HG03175 (cell line): Measurements from ENCODE around the gene ZCCHC14.
A peak's percentile ranks its signal among the peaks of the same experiment; 100 is the strongest.
"Not testable (repeated sequence)": the region's sequence is repeated elsewhere in the genome, so short reads cannot be mapped to it uniquely, and the experiment has no call there.

Source experiments
- ATAC-seq: cut with Tn5 transposase; IDR thresholded peaks from one replicate; pipeline ENCODE4 v1.9.1; 2021; ENCODE audit warnings: mild to moderate bottlenecking, moderate library complexity; ENCODE audit not compliant: unreplicated experiment

The ZCCHC14 gene

GRCh38 chr16:87388818-87389134, 104.0 kb downstream of the ZCCHC14 start:
- ATAC-seq, result no peak

GRCh38 chr16:87387942-87388817, 104.6 kb downstream of the ZCCHC14 start:
- peak; percentile 60 for ATAC-seq

GRCh38 chr16:87384875-87385167, 108.0 kb downstream of the ZCCHC14 start:
- ATAC-seq, result not testable (repeated sequence)

- no peak for ATAC-seq
Observed at GRCh38 chr16:87384162-87384874, 108.5 kb downstream of the ZCCHC14 start.

DNA sequence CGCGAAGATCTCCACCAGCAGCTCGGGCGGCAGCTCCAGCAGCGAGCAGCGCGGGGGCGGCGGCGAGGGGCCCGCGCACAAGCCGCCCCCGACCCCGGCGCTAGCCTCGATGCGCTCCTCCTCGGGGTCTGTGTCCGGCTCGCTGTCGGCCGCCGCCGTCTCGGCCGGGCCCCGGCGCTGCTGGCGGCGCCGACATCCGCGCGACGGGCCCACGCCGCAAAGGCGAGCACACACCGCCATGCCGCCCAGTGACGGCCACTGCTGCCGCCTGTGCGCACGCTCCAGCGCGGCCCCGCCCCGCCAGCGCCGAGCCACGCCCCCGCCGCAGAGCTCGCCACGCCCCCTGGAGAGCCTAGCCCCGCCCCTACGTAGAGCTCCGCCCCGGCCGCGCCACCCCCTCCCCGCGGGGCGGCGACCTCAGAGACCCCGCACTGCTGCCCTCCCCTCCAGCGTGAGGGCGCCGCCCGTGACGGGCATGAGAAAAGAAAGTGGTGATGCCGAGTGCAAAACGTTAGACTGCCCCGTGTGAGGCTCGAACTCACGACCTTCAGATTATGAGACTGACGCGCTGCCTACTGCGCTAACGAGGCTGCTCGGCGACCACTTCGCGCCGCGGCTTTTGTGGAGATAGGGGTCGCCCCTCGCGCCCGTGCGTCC, 109.2 kb downstream of the ZCCHC14 start, which contains the start of gene FBXO31:
Gene FBXO31 (minus strand): TSS at position 272 of the 657 bp plus-strand sequence. CDS start 32 bp downstream, at position 240.
- peak; percentile 50 for ATAC-seq

DNA sequence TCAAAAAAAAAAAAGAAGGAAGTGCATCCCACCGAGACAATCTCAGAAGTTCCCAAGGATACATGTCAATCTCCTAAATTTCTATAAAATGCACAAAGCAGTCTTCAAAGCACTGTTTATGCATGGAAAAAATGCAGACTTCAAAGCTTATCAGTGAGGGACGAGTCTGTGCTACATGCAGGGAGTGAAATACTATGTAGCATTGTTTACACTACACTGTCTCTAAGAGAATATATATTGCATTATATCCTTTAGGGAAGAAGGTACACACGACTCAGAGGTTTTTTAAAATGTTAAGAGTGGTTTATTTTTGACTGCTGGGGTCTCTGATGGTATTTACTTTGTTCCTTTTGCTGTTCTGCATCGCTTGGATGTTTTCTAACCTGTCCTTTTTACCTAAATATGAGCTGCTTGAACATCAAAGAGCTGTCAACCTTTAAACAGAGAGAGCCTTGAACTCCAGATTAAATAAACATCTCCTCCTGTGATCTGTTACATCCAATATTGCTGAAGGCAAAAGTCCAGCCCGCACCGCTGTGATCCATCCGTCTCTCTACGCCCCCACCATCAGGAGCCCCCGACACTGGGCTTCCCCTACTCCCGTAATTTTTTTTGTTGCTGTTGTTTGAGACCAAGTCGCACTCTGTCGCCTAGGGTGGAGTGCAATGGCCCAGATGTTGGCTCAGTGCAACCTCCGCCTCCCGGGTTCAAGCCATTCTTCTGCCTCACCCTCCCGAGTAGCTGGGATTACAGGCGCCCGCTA, 110.6 kb downstream of the ZCCHC14 start:
- no peak for ATAC-seq

DNA sequence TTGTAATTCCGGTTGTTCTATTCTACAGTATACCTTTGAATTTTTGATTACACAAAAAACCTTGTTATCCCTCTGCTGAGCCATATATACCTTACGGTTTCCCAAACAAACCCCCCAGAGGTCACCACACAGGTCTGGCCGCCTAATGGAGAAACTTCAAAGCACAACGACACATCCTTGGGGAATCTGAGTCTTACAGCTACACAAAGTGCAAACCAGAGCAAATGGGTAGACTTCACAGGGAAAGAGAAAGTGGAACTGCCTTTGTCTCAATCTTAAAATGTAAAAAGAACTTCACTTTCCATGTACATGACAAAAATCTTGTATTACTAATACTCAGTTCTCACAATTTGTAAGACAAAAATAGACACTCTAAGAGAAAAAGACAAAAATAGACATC, 111.9 kb downstream of the ZCCHC14 start:
- no peak for ATAC-seq

- ATAC-seq, result no peak
Observed at GRCh38 chr16:87380403-87380802, 112.4 kb downstream of the ZCCHC14 start.

DNA sequence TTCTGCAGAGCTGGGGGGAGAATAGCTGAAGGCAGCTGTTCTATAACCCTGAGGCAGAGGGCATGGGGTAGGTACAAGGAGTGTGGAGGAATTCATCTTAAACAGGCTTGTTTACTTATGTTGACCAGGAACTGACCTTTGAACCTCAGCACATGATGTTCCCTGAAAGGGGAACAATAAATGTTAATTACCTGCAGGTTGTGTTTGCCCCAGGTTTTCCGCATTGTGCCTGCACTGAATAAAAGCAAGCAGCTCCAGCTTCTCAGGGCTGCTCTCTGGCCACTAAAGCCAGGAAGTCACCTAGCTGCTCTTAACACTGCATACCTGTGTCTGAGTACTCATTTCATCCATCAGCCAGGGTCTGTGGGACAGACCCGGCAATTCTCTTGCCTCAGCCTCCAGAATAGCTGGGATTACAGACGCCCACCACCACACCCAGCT, 113.5 kb downstream of the ZCCHC14 start:
- not testable (repeated sequence) for ATAC-seq

- no peak for ATAC-seq
Observed at GRCh38 chr16:87376660-87377059, 116.2 kb downstream of the ZCCHC14 start.

- ATAC-seq, result no peak
Observed at GRCh38 chr16:87375426-87376135, 117.2 kb downstream of the ZCCHC14 start.

DNA sequence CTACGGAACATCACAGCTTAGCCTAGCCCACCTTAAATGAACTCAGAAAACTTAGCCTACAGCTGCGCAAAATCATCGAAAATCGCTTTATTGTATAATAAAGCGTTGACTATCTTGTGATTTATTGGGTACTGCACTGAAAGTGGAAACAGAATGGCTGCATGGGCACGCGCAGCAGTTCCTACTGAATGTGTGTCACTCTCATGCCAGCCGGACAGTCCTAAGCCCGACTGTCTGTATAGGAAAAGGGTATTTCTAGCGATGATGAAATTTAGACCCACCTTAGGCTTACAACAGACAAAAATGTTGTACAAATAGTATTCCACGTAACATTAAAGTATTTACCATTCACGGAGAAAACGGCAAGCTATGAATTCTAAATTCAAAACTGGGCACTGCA, 118.5 kb downstream of the ZCCHC14 start:
- ATAC-seq, result no peak

DNA sequence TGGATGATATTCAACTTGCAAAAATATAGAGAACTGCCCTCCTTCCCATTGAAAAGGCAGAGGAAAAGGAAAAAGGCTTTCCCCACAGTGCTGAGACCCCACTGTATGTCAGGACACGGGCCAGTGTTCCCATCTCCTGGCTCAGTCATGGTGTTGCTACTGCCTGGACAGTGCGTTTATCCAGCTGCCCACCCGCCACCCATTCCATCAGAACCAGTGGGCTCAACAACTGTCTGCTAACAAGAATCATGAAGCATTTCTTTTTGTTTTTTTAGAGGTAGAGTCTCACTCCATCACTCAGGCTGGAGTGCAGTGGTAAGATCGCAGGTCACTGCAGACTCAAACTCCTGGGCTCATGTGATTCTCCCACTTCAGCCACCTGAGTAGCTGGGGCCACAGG, 120.5 kb downstream of the ZCCHC14 start:
- no peak for ATAC-seq

- ATAC-seq, result no peak
Observed at GRCh38 chr16:87371261-87371866, 121.5 kb downstream of the ZCCHC14 start.

- ATAC-seq, result no peak
Observed at GRCh38 chr16:87369796-87370719, 122.8 kb downstream of the ZCCHC14 start.

DNA sequence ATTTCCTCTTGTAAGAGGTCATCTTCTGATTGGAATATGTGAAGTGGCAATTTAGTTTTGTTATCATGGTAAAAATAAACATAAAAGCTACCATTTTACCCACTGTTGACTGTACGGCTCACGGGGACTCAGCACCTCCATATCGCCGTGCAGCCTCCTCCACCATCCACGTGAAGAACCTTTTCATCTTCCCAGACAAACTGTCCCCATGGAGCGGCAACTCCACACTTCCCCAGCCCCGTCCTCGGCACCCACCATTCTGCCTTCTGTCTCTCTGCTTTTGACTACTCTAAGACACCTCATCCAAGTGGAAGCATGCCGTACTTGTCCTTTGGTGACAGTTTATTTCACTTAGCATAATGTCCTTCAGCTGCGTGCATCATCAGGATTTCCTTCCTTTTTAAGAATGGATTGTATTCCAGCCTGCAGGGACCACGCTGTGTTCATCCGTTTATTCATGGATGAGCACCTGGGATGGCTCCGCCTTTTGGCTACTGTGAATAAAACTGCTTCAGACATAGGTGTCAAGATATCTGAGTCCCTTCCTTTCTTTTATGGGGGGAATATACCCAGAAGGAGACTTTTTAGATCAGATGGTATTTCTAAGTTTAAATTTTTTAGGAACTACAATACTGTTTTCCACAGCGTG, 123.6 kb downstream of the ZCCHC14 start:
- no peak for ATAC-seq

DNA sequence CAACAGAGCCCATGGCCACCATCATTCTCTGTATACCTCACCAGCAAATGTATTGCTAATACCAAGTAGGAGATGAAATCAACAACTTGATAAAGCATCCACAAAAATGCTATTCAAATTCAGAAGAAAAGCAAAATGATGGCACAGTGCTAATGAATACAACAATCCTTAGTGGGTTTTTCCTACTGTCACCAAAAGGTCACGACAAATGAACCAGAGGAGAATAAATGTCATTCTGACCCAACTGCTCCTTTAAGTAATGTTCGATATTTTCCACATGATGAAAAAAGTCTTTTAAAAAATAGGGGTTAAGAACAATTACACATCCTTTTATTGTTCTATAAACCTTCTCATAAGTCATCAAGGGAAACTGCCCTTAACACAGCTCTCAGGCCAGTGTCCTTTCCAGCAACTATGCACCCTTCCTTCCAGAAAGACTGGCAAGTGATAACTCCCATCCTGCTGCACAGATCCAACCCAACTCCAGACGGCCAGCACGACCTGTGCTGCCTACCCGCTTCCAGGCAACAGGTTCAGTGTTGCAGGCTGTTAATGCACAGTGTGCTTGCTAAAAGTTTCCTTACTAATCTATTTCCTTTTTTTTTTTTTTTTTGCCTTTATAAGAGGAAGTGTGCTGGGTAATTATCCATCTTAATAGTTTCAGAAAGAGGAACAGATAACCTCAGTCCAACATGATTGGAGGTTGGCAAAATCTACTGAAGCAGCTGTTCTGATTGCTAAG, 124.6 kb downstream of the ZCCHC14 start:
- no peak for ATAC-seq

- ATAC-seq, result no peak
Observed at GRCh38 chr16:87367529-87367928, 125.3 kb downstream of the ZCCHC14 start.
